Activated CD4-positive, alpha-beta T cell treated with anti-CD3 and anti-CD28 coated beads, Interleukin-2, amount 10 ng/mL, durations not matched to agents 24 days and 14 days (primary cell): ENCODE results near the gene GDF9. TPM values are rescaled to one million over a fixed set of nuclear protein-coding genes. Genes with fewer than 3 reads are reported as not detected.

Experiments
- DNase-seq: peaks from one replicate; pipeline ENCODE4 v3.0.0; 2022
- H3K27ac Mint-ChIP-seq: one replicate; pipeline ENCODE4 v1.8.0; 2022; ENCODE audit warnings: mild to moderate bottlenecking, mixed read lengths
- H3K27me3 Mint-ChIP-seq: one replicate; pipeline ENCODE4 v1.8.0; 2022; ENCODE audit warnings: mixed read lengths
- H3K36me3 Mint-ChIP-seq: one replicate; pipeline ENCODE4 v1.8.0; 2022; ENCODE audit warnings: low read depth, mild to moderate bottlenecking, mixed read lengths
- H3K4me1 Mint-ChIP-seq: one replicate; pipeline ENCODE4 v1.8.0; 2021; ENCODE audit warnings: mixed read lengths
- H3K4me3 Mint-ChIP-seq: one replicate; pipeline ENCODE4 v1.8.0; 2022; ENCODE audit warnings: mild to moderate bottlenecking, moderate library complexity, mixed read lengths
- H3K9me3 Mint-ChIP-seq: one replicate; pipeline ENCODE4 v1.8.0; 2021; ENCODE audit warnings: mixed read lengths
- intact Hi-C: fragments of 100-400 bp; cut with micrococcal nuclease; formaldehyde crosslinking; loops from one replicate; pipeline ENCODE4 v1.15.1; 2023
- total RNA-seq: library from RNA; stranded (reverse); gene quantifications from 2 replicates; pipeline ENCODE4 v1.2.3, GENCODE V29; 2022

The GDF9 gene
- total RNA-seq, 1 donor from 2014 or later = 0.30 TPM

- H3K4me3 Mint-ChIP-seq = peak overlapping the region; percentile 50
- intact Hi-C loops = no loop called here
- peaks cover 54% of the 10 kb centered on the region for H3K27me3 Mint-ChIP-seq
- H3K4me1 Mint-ChIP-seq = peaks cover 11% of the 10 kb centered on the region
- H3K36me3 Mint-ChIP-seq = no peaks in the 10 kb centered on the region
- no peaks in the 10 kb centered on the region for H3K9me3 Mint-ChIP-seq
- peak overlapping the region; percentile 48 for H3K27ac Mint-ChIP-seq
- DNase-seq = no peak
Observed at GRCh38 chr5:132814503-132815294, 51.6 kb downstream of the GDF9 start.

- no peaks in the 10 kb centered on the region for H3K9me3 Mint-ChIP-seq
Observed at GRCh38 chr5:132813599-132814502, 52.4 kb downstream of the GDF9 start.

DNA sequence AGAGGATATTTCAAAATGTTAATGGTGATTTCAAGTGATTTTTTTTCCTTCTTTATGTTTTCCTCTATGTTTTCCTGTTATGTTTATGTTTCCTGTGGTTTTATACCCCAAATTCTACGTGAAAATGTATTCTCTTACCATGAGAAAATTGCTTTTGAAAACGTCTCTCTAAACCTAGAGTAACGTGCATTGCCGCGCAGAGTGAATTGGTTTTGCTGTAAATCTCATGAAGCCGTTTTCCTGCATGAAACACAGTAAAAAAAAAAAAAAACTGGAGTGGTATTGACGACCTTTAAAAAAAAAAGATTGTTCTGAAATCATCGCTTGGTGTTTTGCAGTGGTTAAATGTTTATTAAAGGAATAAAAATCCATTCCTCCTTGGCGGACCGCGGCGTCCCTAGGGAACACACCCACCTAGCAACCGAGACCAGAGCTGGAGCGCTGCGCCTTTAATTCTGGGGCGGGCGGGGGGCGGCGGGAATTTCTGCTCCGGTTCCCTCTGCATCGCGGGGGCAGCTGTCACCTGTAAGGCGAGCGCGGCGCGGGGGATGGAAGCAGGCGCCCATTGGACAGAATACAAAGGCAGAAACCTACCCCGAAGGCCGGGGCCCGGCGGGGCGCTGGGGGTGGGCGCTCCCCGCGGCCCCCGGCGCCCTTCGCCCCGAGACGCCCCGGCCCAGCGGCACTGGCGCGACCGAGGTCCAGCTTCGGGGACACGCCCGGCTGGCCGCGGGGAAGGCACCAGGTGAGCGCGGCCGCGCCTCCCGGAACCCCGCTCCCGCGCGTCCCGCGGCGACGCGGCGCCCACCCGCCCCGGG lies 53.3 kb downstream of the GDF9 start, which contains the start of gene SOWAHA:
Gene SOWAHA (plus strand): TSS at position 522 of the 818 bp plus-strand sequence. CDS start 320 bp downstream, outside the sequence.
- no peaks in the 10 kb centered on the region for H3K9me3 Mint-ChIP-seq
- H3K27me3 Mint-ChIP-seq = peaks cover 57% of the 10 kb centered on the region
- peak within 1 kb of the TSS; percentile 80 for H3K4me3 Mint-ChIP-seq
- intact Hi-C loops = no loop called here
- peak; percentile 71 for DNase-seq
- peaks cover 7% of the 10 kb centered on the region for H3K4me1 Mint-ChIP-seq
- H3K36me3 Mint-ChIP-seq = no peaks in the 10 kb centered on the region
- H3K27ac Mint-ChIP-seq = no peak within 1 kb of the TSS

More at GRCh38 chr5:132813599-132814502, 52.4 kb downstream of the GDF9 start:
- H3K27me3 Mint-ChIP-seq = peaks cover 54% of the 10 kb centered on the region
- H3K4me3 Mint-ChIP-seq = no peak overlapping the region
- intact Hi-C loops = no loop called here
- peaks cover 7% of the 10 kb centered on the region for H3K4me1 Mint-ChIP-seq
- peak; percentile 82 for DNase-seq
- H3K27ac Mint-ChIP-seq = no peak overlapping the region
- no peaks in the 10 kb centered on the region for H3K36me3 Mint-ChIP-seq

DNA sequence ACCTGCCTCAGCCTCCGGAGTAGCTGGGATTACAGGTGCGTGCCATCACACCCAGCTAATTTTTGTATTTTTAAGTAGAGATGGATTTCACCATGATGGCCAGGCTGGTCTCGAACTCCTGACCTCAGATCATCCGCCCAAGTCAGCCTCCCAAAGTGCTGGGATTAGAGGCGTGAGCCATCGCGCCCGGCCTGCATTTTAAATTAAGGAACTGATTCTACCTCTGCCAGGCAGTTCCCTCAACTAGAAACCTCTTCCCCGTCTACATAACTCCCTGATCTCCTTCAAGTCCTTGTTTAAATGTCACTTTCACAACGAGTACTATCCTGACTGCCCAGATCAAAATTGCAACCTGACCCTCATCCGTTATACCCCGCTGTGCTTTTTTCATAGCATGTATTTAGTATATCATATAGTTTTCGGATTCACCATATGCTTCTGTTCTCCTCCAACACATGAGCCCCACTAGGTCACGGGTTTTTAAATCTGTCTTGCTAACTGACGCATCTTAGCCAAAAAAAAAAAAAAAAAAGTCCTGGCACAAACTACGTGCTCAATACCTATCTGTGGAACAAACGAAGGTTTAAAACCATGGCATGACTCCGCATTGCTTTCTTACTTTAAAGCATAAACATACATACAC lies 54.0 kb downstream of the GDF9 start:
- H3K27me3 Mint-ChIP-seq = peaks cover 60% of the 10 kb centered on the region
- peak overlapping the region; percentile 80 for H3K4me3 Mint-ChIP-seq
- no peaks in the 10 kb centered on the region for H3K9me3 Mint-ChIP-seq
- intact Hi-C loops = no loop called here
- DNase-seq = no peak
- no peaks in the 10 kb centered on the region for H3K36me3 Mint-ChIP-seq
- peaks cover 7% of the 10 kb centered on the region for H3K4me1 Mint-ChIP-seq
- no peak overlapping the region for H3K27ac Mint-ChIP-seq

Other genes with a start within 250 kb of the GDF9 start
- gene IL13, start 208.3 kb downstream of the GDF9 start, total RNA-seq = 231 and 239 TPM in 2 replicates
- gene IL4, start 192.5 kb downstream of the GDF9 start, total RNA-seq = 20.5 and 21.2 TPM in 2 replicates
- 44.2 and 51.9 TPM in 2 replicates for gene KIF3A, start 128.9 kb downstream of the GDF9 start, total RNA-seq
- 39.5 and 42.7 TPM in 2 replicates for gene CCNI2, start 119.0 kb downstream of the GDF9 start, total RNA-seq
- 43.8 and 45.4 TPM in 2 replicates for gene SEPTIN8, start 89.2 kb downstream of the GDF9 start, total RNA-seq
- gene SOWAHA, start 53.2 kb downstream of the GDF9 start, total RNA-seq = 0.59 and 0.65 TPM in 2 replicates
- 5.3 and 7.4 TPM in 2 replicates for gene SHROOM1, start 35.8 kb downstream of the GDF9 start, total RNA-seq
- gene UQCRQ, start 173 bp upstream of the GDF9 start, total RNA-seq = 454 and 464 TPM in 2 replicates
- gene LEAP2, start 7.2 kb upstream of the GDF9 start, total RNA-seq = 4.7 and 6.0 TPM in 2 replicates
- gene AFF4, start 97.2 kb upstream of the GDF9 start, total RNA-seq = 32.3 and 32.7 TPM in 2 replicates
- gene ZCCHC10, start 160.1 kb upstream of the GDF9 start, total RNA-seq = 32.2 and 36.0 TPM in 2 replicates
- 267 and 270 TPM in 2 replicates for gene HSPA4, start 185.5 kb upstream of the GDF9 start, total RNA-seq